NCI-H748 treated with DMSO at 0.1 percent for 48 hours (cell line): Measurements from ENCODE around the gene AGA.

Source experiments
- DNase-seq: peaks from one replicate; lab custom pipeline; 2025; lab: John Stamatoyannopoulos, UW

AGA gene

GRCh38 chr4:177441803-177442622 lies at the start of gene AGA:
TSS of gene AGA (minus strand) at chr4:177442437. CDS start at chr4:177442375, 62 bp downstream.
- DNase-seq = peak; percentile 77

GRCh38 chr4:177492022-177492421 lies 49.8 kb upstream of the AGA start:
- no peak for DNase-seq

GRCh38 chr4:177490769-177491168 lies 48.5 kb upstream of the AGA start:
- no peak for DNase-seq

GRCh38 chr4:177489471-177490246 lies 47.4 kb upstream of the AGA start:
- DNase-seq = no peak

GRCh38 chr4:177487977-177488376 lies 45.7 kb upstream of the AGA start:
- no peak for DNase-seq

- DNase-seq = no peak
Observed at GRCh38 chr4:177485528-177485927, 43.3 kb upstream of the AGA start.

- no peak for DNase-seq
Observed at GRCh38 chr4:177484613-177485021, 42.4 kb upstream of the AGA start.

GRCh38 chr4:177483760-177484159 lies 41.5 kb upstream of the AGA start:
- DNase-seq = no peak

GRCh38 chr4:177483271-177483670 lies 41.0 kb upstream of the AGA start:
- DNase-seq = no peak

- DNase-seq = no peak
Observed at GRCh38 chr4:177482367-177482766, 40.1 kb upstream of the AGA start.

GRCh38 chr4:177480795-177481194 lies 38.6 kb upstream of the AGA start:
- DNase-seq = no peak

GRCh38 chr4:177479063-177479462 lies 36.8 kb upstream of the AGA start:
- no peak for DNase-seq

- no peak for DNase-seq
Observed at GRCh38 chr4:177478496-177478895, 36.3 kb upstream of the AGA start.

- no peak for DNase-seq
Observed at GRCh38 chr4:177473991-177474390, 31.8 kb upstream of the AGA start.

- DNase-seq = no peak
Observed at GRCh38 chr4:177464026-177464425, 21.8 kb upstream of the AGA start.

- no peak for DNase-seq
Observed at GRCh38 chr4:177461606-177462005, 19.4 kb upstream of the AGA start.

GRCh38 chr4:177460460-177460859 lies 18.2 kb upstream of the AGA start:
- DNase-seq = no peak

- DNase-seq = peak; percentile 19
Observed at GRCh38 chr4:177455561-177455970, 13.3 kb upstream of the AGA start.

- no peak for DNase-seq
Observed at GRCh38 chr4:177453116-177453515, 10.9 kb upstream of the AGA start.

- no peak for DNase-seq
Observed at GRCh38 chr4:177451108-177451500, 8.9 kb upstream of the AGA start.

GRCh38 chr4:177450426-177451107 lies 8.3 kb upstream of the AGA start:
- DNase-seq = no peak

GRCh38 chr4:177448850-177449249 lies 6.6 kb upstream of the AGA start:
- no peak for DNase-seq
